ENCODE measurements around the gene UBA52. TPM values are rescaled to one million over a fixed set of nuclear protein-coding genes. Genes with fewer than 3 reads are reported as not detected.
A peak's percentile ranks its signal among the peaks of the same experiment; 100 is the strongest.

The UBA52 gene
- total and polyA plus RNA-seq, 2 experiments from 2014 or later = 627 to 1,301 TPM

- H3K4me1 ChIP-seq (ENCODE audit: insufficient read depth) = peaks cover 42% of the 10 kb centered on the region
- H3K27ac ChIP-seq (ENCODE audit: low read depth) = no peak overlapping the region
- peaks cover 7% of the 10 kb centered on the region for H3K36me3 Mint-ChIP-seq (ENCODE audit: low read depth)
- H3K4me3 Mint-ChIP-seq = peak overlapping the region; percentile 73
- no peak overlapping the region for H3K27ac Mint-ChIP-seq
- no peak overlapping the region for H2AFZ ChIP-seq
- peaks cover 33% of the 10 kb centered on the region for H3K4me1 Mint-ChIP-seq
- peak overlapping the region; percentile 94 for H3K4me2 ChIP-seq
- DNase-seq (ENCODE audit: low spot score) (peak; percentile 40), ATAC-seq (peak; percentile 8)
- peaks cover 67% of the 10 kb centered on the region for H3K27me3 Mint-ChIP-seq (ENCODE audit: insufficient read depth, low read depth, poor library complexity)
- peaks cover 75% of the 10 kb centered on the region for H3K27me3 ChIP-seq (ENCODE audit: insufficient read depth)
- 0 out of 2 replicates have a peak, but pooled peaks cover 6% of the 10 kb centered on the region for H3K9me2 ChIP-seq (ENCODE audit: insufficient read depth)
- TF ChIP-seq EZH2 (IDR thresholded peaks at IDR 0.05; ENCODE audit: low read depth, unreplicated experiment) (peak; percentile 64), ZNF331 (CRISPR knock-in tag; IDR thresholded peaks at IDR 0.05; ENCODE audit: low read depth) (no peak)
- H3K79me2 ChIP-seq (replicated peaks; ENCODE audit: insufficient read depth) = no peaks in the 10 kb centered on the region
- peaks cover 7% of the 10 kb centered on the region; the same call in 2 of the 3 replicates for H3K9me3 Mint-ChIP-seq
- peak overlapping the region; percentile 76 for H3K4me3 ChIP-seq
- H4K20me1 ChIP-seq (replicated peaks; ENCODE audit: insufficient read depth) = no peaks in the 10 kb centered on the region
- no peaks in the 10 kb centered on the region for H3K36me3 ChIP-seq (ENCODE audit: insufficient read depth)
- peaks cover 17% of the 10 kb centered on the region; the same call in 1 of the 2 replicates for H3F3A ChIP-seq (replicated peaks; ENCODE audit: low read depth)
Observed at GRCh38 chr19:18613589-18614234, 42.1 kb downstream of the UBA52 start.

GRCh38 chr19:18616023-18616422 lies 44.4 kb downstream of the UBA52 start:
- Mint-ChIP-seq H3K27ac (no peak overlapping the region), H3K4me3 (no peak overlapping the region), H3K4me1 (peaks cover 14% of the 10 kb centered on the region), H3K27me3 (ENCODE audit: insufficient read depth, low read depth, poor library complexity) (peaks cover 46% of the 10 kb centered on the region), H3K36me3 (ENCODE audit: low read depth) (peaks cover 7% of the 10 kb centered on the region), H3K9me3 (peaks cover 7% of the 10 kb centered on the region; the same call in 2 of the 3 replicates)
- H3K4me2 ChIP-seq = no peak overlapping the region
- H2AFZ ChIP-seq = no peak overlapping the region
- no peak overlapping the region for H3K27ac ChIP-seq (ENCODE audit: low read depth)
- H3K27me3 ChIP-seq (ENCODE audit: insufficient read depth) = peaks cover 52% of the 10 kb centered on the region
- 0 out of 2 replicates have a peak, but pooled peaks cover 6% of the 10 kb centered on the region for H3K9me2 ChIP-seq (ENCODE audit: insufficient read depth)
- no peaks in the 10 kb centered on the region for H4K20me1 ChIP-seq (replicated peaks; ENCODE audit: insufficient read depth)
- H3K4me1 ChIP-seq (ENCODE audit: insufficient read depth) = peaks cover 20% of the 10 kb centered on the region; the same call in 1 of the 2 replicates
- peaks cover 3% of the 10 kb centered on the region; the same call in 1 of the 2 replicates for H3F3A ChIP-seq (replicated peaks; ENCODE audit: low read depth)
- H3K36me3 ChIP-seq (ENCODE audit: insufficient read depth) = no peaks in the 10 kb centered on the region
- ATAC-seq (no peak), DNase-seq (ENCODE audit: low spot score) (no peak)
- no peaks in the 10 kb centered on the region for H3K79me2 ChIP-seq (replicated peaks; ENCODE audit: insufficient read depth)
- H3K4me3 ChIP-seq = no peak overlapping the region
- TF ChIP-seq ZNF114 (CRISPR knock-in tag; IDR thresholded peaks at IDR 0.05) (no peak), CTCF (conservative IDR thresholded peaks at IDR 0.05; ENCODE audit: low read depth in 2 of 2) (no peak), POLR2AphosphoS5 (IDR thresholded peaks at IDR 0.05; ENCODE audit: low read depth) (no peak), STAT1 (IDR thresholded peaks at IDR 0.05; ENCODE audit: unreplicated experiment) (no peak), ZNF331 (CRISPR knock-in tag; IDR thresholded peaks at IDR 0.05; ENCODE audit: low read depth) (no peak), EZH2 (IDR thresholded peaks at IDR 0.05; ENCODE audit: low read depth, unreplicated experiment) (no peak), JUNB (IDR thresholded peaks at IDR 0.05; ENCODE audit: unreplicated experiment) (no peak), ETS1 (IDR thresholded peaks at IDR 0.05) (no peak), NANOG (IDR thresholded peaks at IDR 0.05; ENCODE audit: borderline replicate concordance) (no peak), ZNF462 (CRISPR knock-in tag; IDR thresholded peaks at IDR 0.05) (no peak), EZH2phosphoT487 (IDR thresholded peaks at IDR 0.05; ENCODE audit: unreplicated experiment) (no peak), CREB1 (CRISPR knock-in tag; IDR thresholded peaks at IDR 0.05; ENCODE audit: low read depth) (no peak)
